Panc1 (cell line): ENCODE data around the gene IFT122. TPM values are rescaled to one million over a fixed set of nuclear protein-coding genes. Genes with fewer than 3 reads are reported as not detected.

Experiments used
- ATAC-seq: fragments of 200-7000 bp; cut with Tn5 transposase; 2 replicates; pipeline ENCODE4 v1.9.1; 2020; ENCODE audit warnings: mild to moderate bottlenecking, moderate library complexity
- BruUV-seq: library from RNA; stranded (reverse); fragments of 400-500 nt; replicated peaks from 2 replicates; lab custom pipeline; 2021; lab: Mats Ljungman, UMichigan
- CTCF ChIA-PET: fragments of 300-600 bp; sonication (Branson Sonifier 250); formaldehyde crosslinking; loops from one replicate; lab custom pipeline; 2022; ENCODE audit warnings: antibody characterized with exemption; lab: Charles Lee
- POLR2A ChIA-PET: fragments of 300-600 bp; sonication (Branson Sonifier 250); formaldehyde crosslinking; loops from one replicate; lab custom pipeline; 2022; ENCODE audit warnings: antibody characterized with exemption; lab: Charles Lee
- DNase-seq: peaks from one replicate; pipeline ENCODE4 v3.0.0-alpha.2; 2010; ENCODE audit warnings: low read depth, low spot score
- H3K27ac ChIP-seq: 2 replicates; pipeline ENCODE4 v1.5.1; 2011; ENCODE audit warnings: mild to moderate bottlenecking, low read length, inconsistent platforms
- H3K27me3 ChIP-seq: fragments of 200-500 bp; sonication (Bioruptor generic); 2 replicates; pipeline ENCODE4 v1.6.0; 2014; ENCODE audit warnings: low read length, inconsistent platforms; ENCODE audit not compliant: control insufficient read depth, insufficient read depth
- H3K36me3 ChIP-seq: fragments of 200-500 bp; sonication (Bioruptor generic); 2 replicates; pipeline ENCODE4 v1.5.1; 2014; ENCODE audit warnings: inconsistent platforms, mild to moderate bottlenecking, low read length, moderate library complexity; ENCODE audit not compliant: control insufficient read depth, insufficient read depth
- H3K4me1 ChIP-seq: 2 replicates; pipeline ENCODE4 v1.5.1; 2011; ENCODE audit warnings: inconsistent platforms, mild to moderate bottlenecking, low read length, moderate library complexity; ENCODE audit not compliant: control insufficient read depth, insufficient read depth
- H3K4me3 ChIP-seq, 2 experiments: 2 replicates each; pipeline ENCODE4 v1.5.1; 2011 to 2012; ENCODE audit warnings: low read depth in 2 of 2, low read length in 2 of 2, mild to moderate bottlenecking in 2 of 2, inconsistent platforms in 1 of 2, moderate library complexity in 1 of 2
- H3K9me3 ChIP-seq: fragments of 200-500 bp; sonication (Bioruptor generic); 2 replicates; pipeline ENCODE4 v1.5.1; 2014; ENCODE audit warnings: low read depth, mild to moderate bottlenecking, inconsistent platforms, low read length, moderate library complexity; ENCODE audit not compliant: control insufficient read depth, insufficient read depth
- POLR2AphosphoS5 ChIP-seq: IDR thresholded peaks from 2 replicates; pipeline ENCODE4 v1.6.1; 2012; ENCODE audit warnings: mild to moderate bottlenecking, low read depth, low read length, moderate library complexity
- SIN3A ChIP-seq: IDR thresholded peaks from 2 replicates; pipeline ENCODE4 v1.6.1; 2012; ENCODE audit warnings: low read depth, mild to moderate bottlenecking, low read length, moderate library complexity, borderline replicate concordance; ENCODE audit not compliant: insufficient read depth
- TCF7L2 ChIP-seq: IDR thresholded peaks from 2 replicates; pipeline ENCODE4 v1.6.1; 2011; ENCODE audit warnings: mild to moderate bottlenecking, low read depth, low read length, inconsistent platforms
- in situ Hi-C: cut with HindIII; loops from 2 replicates; pipeline ENCODE4 v1.10.0; 2016; ENCODE audit warnings: low sequenced_read_pairs, low pct_unique_long_range_greater_than_20kb
- intact Hi-C: fragments of 100-400 bp; cut with micrococcal nuclease; formaldehyde crosslinking; loops from one replicate; pipeline ENCODE4 v1.10.0; 2022; ENCODE audit not compliant: unreplicated experiment
- total RNA-seq: library from RNA; stranded (reverse); gene quantifications from one replicate; pipeline ENCODE4 v1.2.1, GENCODE V29; 2021; ENCODE audit not compliant: unreplicated experiment
- TF ChIP-seq, protein P1 (sequence below): fragments of 450-650 bp; IDR thresholded peaks from 2 replicates; pipeline ENCODE4 v1.5.1; 2017; ENCODE audit warnings: mild to moderate bottlenecking
- TF ChIP-seq, protein P2 (sequence below), 2 experiments: IDR thresholded peaks; 2 replicates each; pipeline ENCODE4 v1.6.1; 2011 to 2012; ENCODE audit warnings: low read depth in 2 of 2, control low read depth in 1 of 2, low read length in 1 of 2, mild to moderate bottlenecking in 1 of 2, moderate library complexity in 1 of 2; ENCODE audit not compliant: insufficient read depth in 1 of 2

The IFT122 gene
- total RNA-seq, 1 experiment from 2014 or later, result 52.4 TPM

DNA sequence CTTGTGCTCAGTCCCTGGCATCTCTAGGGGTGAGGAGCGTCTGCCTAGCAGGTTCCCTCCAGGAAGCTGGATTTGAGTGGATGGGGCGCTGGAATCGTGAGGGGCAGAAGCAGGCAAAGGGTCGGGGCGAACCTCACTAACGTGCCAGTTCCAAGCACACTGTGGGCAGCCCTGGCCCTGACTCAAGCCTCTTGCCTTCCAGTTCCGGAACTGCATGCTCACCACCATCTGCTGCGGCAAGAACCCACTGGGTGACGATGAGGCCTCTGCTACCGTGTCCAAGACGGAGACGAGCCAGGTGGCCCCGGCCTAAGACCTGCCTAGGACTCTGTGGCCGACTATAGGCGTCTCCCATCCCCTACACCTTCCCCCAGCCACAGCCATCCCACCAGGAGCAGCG, 93.4 kb downstream of the IFT122 start:
- H3K4me3 ChIP-seq, result no peak overlapping the region
- BruUV-seq, result no TSS peak
- no peak overlapping the region for H3K27ac ChIP-seq
- H3K27me3 ChIP-seq, result no peaks in the 10 kb centered on the region
- DNase-seq, result no peak
- H3K36me3 ChIP-seq, result no peaks in the 10 kb centered on the region
- POLR2A ChIA-PET, result no interaction called here
- no peaks in the 10 kb centered on the region for H3K4me1 ChIP-seq
- in situ Hi-C loops (no loop called here), intact Hi-C loops (no loop called here)
- no peak for ATAC-seq
- no peaks in the 10 kb centered on the region for H3K9me3 ChIP-seq
- CTCF ChIA-PET, result no interaction called here
- TF ChIP-seq, protein P1, sequence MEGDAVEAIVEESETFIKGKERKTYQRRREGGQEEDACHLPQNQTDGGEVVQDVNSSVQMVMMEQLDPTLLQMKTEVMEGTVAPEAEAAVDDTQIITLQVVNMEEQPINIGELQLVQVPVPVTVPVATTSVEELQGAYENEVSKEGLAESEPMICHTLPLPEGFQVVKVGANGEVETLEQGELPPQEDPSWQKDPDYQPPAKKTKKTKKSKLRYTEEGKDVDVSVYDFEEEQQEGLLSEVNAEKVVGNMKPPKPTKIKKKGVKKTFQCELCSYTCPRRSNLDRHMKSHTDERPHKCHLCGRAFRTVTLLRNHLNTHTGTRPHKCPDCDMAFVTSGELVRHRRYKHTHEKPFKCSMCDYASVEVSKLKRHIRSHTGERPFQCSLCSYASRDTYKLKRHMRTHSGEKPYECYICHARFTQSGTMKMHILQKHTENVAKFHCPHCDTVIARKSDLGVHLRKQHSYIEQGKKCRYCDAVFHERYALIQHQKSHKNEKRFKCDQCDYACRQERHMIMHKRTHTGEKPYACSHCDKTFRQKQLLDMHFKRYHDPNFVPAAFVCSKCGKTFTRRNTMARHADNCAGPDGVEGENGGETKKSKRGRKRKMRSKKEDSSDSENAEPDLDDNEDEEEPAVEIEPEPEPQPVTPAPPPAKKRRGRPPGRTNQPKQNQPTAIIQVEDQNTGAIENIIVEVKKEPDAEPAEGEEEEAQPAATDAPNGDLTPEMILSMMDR, result no peak
- TF ChIP-seq, protein P2, sequence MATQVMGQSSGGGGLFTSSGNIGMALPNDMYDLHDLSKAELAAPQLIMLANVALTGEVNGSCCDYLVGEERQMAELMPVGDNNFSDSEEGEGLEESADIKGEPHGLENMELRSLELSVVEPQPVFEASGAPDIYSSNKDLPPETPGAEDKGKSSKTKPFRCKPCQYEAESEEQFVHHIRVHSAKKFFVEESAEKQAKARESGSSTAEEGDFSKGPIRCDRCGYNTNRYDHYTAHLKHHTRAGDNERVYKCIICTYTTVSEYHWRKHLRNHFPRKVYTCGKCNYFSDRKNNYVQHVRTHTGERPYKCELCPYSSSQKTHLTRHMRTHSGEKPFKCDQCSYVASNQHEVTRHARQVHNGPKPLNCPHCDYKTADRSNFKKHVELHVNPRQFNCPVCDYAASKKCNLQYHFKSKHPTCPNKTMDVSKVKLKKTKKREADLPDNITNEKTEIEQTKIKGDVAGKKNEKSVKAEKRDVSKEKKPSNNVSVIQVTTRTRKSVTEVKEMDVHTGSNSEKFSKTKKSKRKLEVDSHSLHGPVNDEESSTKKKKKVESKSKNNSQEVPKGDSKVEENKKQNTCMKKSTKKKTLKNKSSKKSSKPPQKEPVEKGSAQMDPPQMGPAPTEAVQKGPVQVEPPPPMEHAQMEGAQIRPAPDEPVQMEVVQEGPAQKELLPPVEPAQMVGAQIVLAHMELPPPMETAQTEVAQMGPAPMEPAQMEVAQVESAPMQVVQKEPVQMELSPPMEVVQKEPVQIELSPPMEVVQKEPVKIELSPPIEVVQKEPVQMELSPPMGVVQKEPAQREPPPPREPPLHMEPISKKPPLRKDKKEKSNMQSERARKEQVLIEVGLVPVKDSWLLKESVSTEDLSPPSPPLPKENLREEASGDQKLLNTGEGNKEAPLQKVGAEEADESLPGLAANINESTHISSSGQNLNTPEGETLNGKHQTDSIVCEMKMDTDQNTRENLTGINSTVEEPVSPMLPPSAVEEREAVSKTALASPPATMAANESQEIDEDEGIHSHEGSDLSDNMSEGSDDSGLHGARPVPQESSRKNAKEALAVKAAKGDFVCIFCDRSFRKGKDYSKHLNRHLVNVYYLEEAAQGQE (IDR thresholded peaks at IDR 0.05; ENCODE audit: insufficient read depth in 1 of 2, low read depth in 2 of 2, low read length in 1 of 2), result no peak
- TF ChIP-seq POLR2AphosphoS5 (no peak), SIN3A (no peak), TCF7L2 (no peak)

DNA sequence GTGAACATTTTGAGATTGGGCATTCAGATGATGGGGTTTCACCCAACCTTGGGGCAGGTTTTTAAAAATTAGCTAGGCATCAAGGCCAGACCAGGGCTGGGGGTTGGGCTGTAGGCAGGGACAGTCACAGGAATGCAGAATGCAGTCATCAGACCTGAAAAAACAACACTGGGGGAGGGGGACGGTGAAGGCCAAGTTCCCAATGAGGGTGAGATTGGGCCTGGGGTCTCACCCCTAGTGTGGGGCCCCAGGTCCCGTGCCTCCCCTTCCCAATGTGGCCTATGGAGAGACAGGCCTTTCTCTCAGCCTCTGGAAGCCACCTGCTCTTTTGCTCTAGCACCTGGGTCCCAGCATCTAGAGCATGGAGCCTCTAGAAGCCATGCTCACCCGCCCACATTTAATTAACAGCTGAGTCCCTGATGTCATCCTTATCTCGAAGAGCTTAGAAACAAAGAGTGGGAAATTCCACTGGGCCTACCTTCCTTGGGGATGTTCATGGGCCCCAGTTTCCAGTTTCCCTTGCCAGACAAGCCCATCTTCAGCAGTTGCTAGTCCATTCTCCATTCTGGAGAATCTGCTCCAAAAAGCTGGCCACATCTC, 94.5 kb downstream of the IFT122 start:
- Histone ChIP-seq H3K4me1 (no peaks in the 10 kb centered on the region), H3K4me3 (no peak overlapping the region), H3K27ac (no peak overlapping the region), H3K36me3 (no peaks in the 10 kb centered on the region), H3K27me3 (no peaks in the 10 kb centered on the region), H3K9me3 (no peaks in the 10 kb centered on the region)
- intact Hi-C loops, result no loop called here
- no peak for ATAC-seq
- ChIA-PET POLR2A (no interaction called here), CTCF (interaction anchor here (1.2 kb wide), 1 partner anchor 44 kb away, joined by 3 read pairs; no protein-coding TSS in a partner anchor)
- in situ Hi-C loops, result no loop called here
- DNase-seq, result no peak
- BruUV-seq, result no TSS peak
- TF ChIP-seq, protein P1, result no peak
- TF ChIP-seq SIN3A (no peak), POLR2AphosphoS5 (no peak), TCF7L2 (no peak)
- TF ChIP-seq, protein P2 (IDR thresholded peaks at IDR 0.05; ENCODE audit: insufficient read depth in 1 of 2, low read depth in 2 of 2, low read length in 1 of 2), result no peak
